AG09309 (cell line): ENCODE data around the gene RNF145.
A peak's percentile ranks its signal among the peaks of the same experiment; 100 is the strongest.

ENCODE experiments used
- DNase-seq: peaks from one replicate; pipeline ENCODE4 v3.0.0-alpha.2; 2010; ENCODE audit warnings: low read depth
- H3K4me3 ChIP-seq: 2 replicates; pipeline ENCODE4 v1.5.1; 2011; ENCODE audit warnings: mild to moderate bottlenecking, low read depth, low read length, moderate library complexity; ENCODE audit not compliant: control insufficient read depth
- CTCF ChIP-seq: IDR thresholded peaks from 2 replicates; pipeline ENCODE4 v1.5.1; 2011; ENCODE audit warnings: mild to moderate bottlenecking, low read depth, low read length, inconsistent platforms; ENCODE audit not compliant: insufficient read depth, control insufficient read depth; ENCODE audit errors: missing control alignments

RNF145 gene

GRCh38 chr5:159220206-159220605, 10.9 kb upstream of the RNF145 start:
- H3K4me3 ChIP-seq, result no peak overlapping the region
- TF ChIP-seq CTCF, result no peak
- no peak for DNase-seq

DNA sequence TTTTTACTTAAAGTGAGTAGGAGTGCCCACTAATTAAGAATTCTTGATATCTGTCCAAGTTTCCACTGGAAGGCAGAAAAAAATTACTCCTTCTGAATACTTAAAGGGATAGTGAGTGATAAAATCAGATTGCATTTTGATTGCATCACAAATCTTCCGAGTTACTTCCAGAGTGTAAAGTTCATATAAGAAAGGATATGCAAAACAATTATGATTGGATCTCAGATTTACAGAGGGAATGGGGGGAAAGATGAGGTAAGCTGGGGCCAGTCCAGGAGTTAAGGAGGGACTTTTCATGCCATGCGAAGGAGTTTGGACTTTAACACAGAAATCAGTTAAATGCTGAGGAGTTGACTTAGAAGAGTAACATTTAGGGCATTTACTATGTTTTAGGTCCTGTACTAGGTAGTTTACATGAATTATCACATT, 9.3 kb upstream of the RNF145 start:
- DNase-seq, result peak; percentile 24
- no peak for TF ChIP-seq CTCF
- H3K4me3 ChIP-seq, result no peak overlapping the region

- DNase-seq, result no peak
- no peak for TF ChIP-seq CTCF
Measured at GRCh38 chr5:159217236-159217635, 7.9 kb upstream of the RNF145 start.

GRCh38 chr5:159216454-159216853, 7.1 kb upstream of the RNF145 start:
- no peak for DNase-seq
- no peak overlapping the region for H3K4me3 ChIP-seq
- TF ChIP-seq CTCF, result no peak

More at GRCh38 chr5:159217236-159217635, 7.9 kb upstream of the RNF145 start:
- H3K4me3 ChIP-seq, result no peak overlapping the region

- no peak overlapping the region for H3K4me3 ChIP-seq
- DNase-seq, result no peak
- no peak for TF ChIP-seq CTCF
Measured at GRCh38 chr5:159215886-159216285, 6.5 kb upstream of the RNF145 start.

GRCh38 chr5:159214486-159215271, 5.3 kb upstream of the RNF145 start:
- DNase-seq, result no peak
- H3K4me3 ChIP-seq, result no peak overlapping the region
- TF ChIP-seq CTCF, result no peak
